GM19239 (cell line): ENCODE results near the gene STX19.
"Not testable (repeated sequence)": the region's sequence is repeated elsewhere in the genome, so short reads cannot be mapped to it uniquely, and the experiment has no call there.

Experiments used
- DNase-seq: peaks from one replicate; pipeline ENCODE4 v3.0.0; 2011; ENCODE audit warnings: low spot score; ENCODE audit not compliant: insufficient read length
- FAIRE-seq: peaks from 2 replicates; lab custom pipeline; 2011; peaks lifted over from hg19 to GRCh38; lab: Jason Lieb, UNC

The STX19 gene, protein sequence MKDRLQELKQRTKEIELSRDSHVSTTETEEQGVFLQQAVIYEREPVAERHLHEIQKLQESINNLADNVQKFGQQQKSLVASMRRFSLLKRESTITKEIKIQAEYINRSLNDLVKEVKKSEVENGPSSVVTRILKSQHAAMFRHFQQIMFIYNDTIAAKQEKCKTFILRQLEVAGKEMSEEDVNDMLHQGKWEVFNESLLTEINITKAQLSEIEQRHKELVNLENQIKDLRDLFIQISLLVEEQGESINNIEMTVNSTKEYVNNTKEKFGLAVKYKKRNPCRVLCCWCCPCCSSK

DNA sequence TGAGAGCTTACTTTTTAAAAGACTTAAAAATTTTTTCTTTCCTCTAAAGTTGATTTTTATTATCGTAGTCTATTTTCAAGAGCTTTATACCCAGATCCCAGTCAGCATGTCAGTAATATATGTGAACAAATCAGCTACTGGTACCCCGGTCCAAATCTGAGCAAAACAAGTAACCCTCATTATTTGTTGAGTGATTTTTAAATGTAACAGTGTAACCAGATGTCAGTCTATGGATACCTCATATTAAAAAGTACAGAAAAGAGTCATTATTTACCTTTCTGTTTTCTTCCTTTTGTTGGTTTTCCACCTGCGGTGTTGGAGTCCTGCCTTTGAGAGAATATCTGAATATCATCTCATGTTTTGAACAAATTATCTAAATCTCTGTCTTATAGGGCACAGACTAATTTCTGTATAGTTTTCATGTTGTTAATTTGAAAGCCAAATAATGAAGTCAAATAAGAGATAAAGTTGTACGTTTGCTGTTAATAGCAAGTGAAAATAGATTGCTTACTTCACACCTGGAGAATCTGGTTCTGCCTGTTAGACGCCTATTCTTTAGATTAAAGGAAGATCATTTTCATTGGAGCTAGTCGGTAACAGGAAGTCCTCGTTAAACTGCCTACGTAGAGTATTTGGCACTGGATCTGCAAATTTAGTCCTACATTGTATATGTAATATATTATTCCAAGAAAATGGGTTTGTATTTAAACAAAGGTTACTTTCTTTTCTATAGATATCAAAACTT, at the start of gene STX19:
Gene STX19, minus strand, starts transcription at position 505 of the 745 bp plus-strand sequence. CDS start 13,328 bp downstream, outside the sequence.
- DNase-seq (no peak), FAIRE-seq (no peak)

DNA sequence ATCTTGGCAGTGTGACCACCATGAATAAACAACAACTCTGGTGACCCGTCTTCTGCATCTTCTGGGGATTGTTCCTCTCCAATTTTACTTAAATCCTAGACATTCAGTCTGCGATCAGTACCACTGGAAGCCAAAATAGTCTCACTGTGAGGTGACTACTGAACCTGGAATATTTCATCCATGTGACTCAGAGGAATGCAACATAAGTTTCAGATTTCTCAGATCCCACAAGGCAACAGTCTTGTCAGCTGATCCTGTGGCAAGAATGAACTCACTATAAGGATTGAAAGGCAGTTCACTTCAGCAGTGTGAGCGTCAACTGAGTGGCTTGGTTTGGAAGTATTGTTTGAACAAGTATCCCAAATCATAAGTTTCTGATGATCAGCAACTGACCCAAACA, 47.7 kb upstream of the STX19 start:
- DNase-seq (no peak), FAIRE-seq (no peak)

DNA sequence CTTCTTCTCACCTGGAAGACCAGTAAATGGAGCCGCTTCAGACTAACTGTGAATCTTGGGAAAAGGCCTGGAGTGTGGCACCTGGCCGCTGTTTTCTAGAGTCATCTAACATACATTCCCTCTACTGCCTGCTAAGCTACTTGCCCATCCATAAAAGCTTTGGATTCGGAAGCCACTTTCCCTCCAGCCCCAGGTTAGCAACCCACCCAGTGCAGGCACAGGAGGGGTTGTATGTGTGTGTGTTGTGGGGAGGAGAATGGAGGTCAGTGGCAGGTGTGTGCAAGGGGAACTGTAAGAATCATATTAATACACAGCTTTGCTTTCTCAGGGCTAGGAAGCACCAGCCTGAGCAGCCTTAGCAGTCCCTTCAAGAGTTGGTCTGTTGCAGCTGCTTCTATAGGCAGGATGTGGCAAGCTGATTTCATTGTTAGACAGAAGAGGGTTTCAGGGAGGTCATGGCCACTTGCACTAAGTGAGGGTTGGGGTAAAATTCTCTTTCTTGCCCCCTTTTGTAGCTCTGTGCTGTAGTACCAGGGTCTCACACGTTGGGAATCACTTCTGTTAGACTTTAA, 43.4 kb upstream of the STX19 start:
- no peak for FAIRE-seq
- no peak for DNase-seq

DNA sequence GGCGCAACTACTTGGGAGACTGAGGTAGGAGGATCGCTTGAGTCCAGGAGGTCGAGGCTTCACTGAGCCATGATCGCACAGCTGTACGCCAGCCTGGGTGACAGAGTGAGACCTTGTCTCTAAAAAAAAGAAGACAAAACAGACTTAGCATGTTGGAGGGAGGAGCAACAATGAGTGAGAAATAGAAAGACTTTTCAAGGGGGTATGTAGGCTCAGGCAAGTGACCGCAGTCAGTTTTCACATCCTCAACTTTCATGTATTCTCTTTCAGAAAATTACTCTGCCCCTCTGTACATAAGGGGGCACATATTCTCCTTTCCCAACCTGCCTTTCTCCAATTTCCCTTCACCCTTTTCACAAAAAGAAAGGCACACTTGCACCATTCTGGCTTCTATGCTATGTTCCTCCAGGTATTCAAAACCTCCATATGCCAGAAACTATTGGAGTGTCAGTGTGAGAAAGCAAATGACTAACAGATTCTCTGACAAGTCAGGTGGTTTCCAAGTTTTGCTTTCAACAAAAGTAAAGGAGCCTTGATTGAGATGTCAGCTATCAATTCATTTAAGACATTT, 42.0 kb upstream of the STX19 start:
- FAIRE-seq = no peak
- DNase-seq = no peak

DNA sequence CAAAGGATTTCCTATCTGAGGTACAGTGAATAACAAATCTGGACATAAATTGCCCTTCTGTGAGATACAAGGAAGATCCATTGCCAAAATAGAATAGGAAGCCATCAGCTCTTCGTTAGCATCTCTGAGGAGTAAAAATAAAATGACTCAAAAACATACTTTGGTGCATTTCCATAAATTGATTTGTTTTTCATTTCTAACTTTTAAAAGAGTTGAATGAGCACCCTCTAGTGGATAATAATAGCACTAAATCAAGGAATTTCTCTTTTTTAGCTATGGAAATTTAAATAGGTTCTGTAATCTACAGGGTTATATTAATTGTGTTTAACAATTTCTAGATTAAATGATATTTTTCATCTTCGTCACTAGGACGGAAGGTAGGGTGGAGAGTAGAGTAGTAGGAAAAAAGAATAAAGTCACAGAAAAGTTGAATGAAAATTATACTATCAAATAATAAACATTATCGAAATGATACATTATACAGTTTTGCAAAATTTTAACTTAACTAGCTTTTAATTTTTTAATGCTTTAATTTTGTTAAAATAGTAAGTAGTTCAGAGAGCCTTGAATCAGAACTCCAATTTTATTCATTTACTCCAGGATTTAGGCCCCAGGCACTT, 40.9 kb upstream of the STX19 start:
- DNase-seq (no peak), FAIRE-seq (no peak)

DNA sequence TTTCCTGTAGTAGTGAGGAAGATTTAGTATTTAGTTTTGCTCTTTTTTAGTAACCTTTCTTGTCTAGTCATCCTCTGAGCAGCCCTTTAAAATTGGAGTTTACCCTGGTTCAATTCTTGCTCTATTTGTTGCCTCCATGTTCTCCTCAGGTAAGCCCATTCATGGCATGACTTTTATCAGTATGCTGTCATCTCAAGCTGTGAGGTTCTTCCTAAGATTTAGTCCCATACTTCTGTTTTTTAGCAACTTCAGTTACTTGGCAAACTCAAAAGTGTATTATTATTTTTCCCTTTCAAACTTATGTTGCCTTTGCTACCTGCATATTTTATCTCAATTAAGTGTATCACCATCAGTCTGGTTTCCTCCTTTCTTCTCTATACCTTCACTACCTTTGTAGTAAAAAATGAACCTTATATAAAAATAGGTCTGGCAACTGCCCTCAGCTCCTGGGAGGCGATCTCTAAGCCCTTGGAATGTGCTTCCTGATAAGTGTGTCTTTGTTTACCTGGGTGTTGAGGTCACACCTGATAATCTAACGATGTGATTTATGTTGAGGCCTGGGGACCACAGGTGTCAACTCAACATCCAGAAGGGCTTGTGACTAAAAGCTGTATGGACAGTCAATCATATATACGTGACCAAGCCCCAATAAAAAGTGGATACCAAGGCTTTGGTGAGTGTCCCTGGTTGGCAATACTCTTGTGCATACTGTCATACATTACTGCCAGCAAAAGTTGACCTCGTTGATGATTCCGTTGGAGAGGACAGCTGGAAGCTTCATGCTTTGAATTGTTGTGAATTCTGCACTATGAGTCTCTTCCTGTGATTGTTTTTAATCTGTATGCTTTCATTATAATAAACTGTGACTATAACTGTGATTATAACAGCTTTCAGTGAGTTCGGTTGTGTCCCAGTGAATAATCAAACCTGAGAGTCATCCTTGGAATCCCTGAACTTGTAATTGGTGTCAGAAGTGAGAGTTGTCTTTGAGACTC, 38.4 kb upstream of the STX19 start:
- FAIRE-seq (no peak), DNase-seq (no peak)

DNA sequence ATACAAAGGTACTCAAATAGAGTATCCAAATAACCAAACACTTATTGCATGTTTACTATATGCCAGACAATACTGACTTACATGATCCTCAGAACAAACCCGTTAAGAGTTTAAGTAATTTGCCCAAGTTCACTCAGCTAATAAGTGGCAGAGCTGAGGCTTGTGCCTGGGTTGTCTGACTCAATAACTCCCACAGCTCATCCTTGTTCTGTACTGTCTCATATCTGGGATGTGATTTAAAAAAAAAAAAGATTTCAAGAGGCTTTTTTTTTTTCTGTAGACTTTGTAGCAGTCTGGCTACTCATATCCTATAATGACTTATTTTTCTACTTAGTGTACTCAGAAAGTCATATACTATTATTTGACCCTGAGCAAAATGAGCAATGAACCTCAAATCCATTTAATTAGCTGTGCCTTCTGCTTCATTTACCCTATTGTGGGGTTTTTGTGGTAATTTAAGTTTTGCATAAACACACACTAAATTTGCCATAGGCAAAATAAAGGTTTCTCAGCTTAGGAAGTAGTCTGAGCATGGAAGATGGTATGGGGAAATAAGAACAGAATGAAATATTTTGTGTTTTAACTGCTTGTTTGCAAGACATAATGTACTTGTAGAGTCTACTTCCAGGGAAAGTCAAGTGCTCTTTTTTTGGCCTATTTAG, 37.6 kb upstream of the STX19 start:
- DNase-seq (no peak), FAIRE-seq (no peak)

DNA sequence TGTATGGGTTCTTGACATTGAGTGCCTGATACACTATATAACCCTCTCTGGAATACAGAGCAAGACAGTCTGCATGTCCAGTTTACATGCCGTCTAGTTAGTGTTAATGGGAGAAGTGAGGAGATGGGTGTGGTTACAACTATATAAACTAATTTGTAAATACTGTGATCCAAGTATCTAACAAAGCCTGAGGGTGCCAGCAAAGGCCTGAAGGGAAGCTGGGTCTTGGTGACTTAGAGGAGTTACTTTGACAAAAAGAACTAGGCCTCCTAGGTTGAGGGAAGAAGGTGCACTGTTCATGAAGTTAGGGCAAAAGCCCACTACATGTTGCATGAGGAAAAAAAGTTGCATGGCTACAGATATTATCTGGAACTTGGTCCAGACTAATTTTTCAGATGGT, 36.7 kb upstream of the STX19 start:
- FAIRE-seq (peak; percentile 8), DNase-seq (no peak)

DNA sequence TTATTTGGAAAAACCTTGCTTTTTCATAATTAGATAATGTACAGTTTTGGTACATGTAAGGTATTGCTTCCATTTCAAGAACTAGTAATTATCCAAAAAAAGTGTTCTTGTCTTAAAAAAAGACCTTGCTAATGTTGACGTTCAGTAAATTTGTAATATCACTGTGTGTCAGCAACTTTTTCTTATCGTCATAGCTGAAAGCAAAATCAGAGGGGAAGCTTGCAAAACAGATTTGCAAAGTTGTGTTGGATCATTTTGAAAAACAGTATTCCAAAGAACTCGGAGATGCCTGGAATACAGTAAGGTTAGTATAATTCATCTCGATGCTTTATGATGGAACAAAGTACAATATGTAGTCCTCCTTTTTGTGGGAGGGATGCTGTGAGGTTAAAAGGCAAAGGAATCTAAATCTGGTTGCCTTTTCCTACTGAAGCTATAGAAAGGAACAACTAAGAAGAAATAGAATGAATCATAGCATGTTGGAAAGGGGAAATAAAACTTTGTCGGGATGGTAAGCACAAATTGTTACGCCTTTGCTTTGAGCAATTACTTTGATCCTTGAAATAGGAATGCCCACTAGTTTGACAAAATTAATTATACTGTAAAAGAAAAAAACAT, 36.0 kb upstream of the STX19 start:
- FAIRE-seq (no peak), DNase-seq (no peak)

DNA sequence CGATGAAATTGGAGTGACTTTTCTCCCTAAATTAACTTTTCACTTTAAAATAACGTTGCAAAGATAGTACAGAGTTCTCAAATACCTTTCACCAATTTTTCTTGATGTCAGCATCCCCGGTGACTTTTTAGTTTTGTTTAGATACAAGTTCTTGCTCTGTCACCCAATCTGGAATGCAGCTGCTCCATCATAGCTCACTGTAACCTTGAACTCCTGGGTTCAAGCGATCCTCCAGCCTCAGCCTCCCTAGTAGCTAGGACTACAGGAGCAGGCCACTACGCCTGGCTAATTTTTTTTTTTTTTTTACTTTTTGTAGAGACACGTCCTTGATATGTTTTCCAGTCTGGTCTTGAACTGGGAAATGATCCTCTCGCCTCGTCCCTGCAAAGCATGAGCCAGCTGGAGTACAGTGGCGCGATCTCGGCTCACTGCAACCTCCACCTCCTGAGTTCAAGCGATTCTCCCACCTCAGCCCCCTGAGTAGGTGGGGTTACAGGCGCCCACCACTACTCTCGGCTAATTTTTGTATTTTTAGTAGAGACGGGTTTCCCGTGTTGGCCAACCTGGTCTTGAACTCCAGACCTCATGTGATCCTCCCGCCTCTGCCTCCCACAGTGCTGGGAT, 35.2 kb upstream of the STX19 start:
- DNase-seq (no peak), FAIRE-seq (no peak)

DNA sequence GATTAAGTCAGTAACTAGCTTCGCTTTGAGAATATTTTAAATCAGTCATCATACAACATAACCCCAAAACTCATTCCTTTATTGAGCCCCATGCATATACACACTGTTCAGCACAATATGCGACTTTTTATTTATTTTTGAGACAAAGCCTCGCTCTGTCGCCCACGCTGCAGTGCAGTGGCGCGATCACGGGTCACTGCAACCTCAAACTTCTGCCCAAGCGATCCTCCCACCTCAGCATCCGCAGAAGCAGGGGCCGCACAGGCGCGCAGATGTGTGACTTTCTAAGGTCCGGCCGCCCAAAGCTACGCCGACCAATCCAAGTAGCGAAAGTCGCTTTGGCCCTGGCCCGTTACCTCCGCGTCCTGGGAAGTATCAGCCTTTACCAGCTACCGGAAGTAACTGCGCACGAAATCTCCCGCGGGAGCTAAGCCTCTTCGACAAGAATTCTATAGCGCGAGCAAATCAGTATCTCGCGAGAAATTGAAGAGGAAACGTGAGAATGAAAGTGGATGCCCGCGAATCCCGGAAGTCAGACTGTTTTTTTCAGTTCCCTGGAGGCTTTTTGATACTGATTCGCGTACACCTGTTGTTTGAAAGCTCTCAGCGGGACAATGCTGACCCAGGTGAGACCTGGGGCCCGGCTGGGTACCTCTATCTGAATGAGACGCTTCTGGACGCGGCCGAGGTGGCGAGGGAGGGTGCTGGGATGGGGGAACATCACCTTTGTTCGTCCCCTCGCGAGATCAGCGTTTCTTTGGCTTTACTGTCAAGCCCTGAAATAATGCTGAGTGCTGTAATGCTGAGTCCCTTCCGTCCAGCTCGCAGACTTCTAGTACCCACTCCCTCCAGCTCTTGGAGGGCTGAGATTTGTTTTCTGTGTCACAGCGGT, 34.4 kb upstream of the STX19 start, which contains the start of the genes DHFR2 and NSUN3:
Gene DHFR2, minus strand, starts transcription at position 404 of the 892 bp plus-strand sequence. CDS start 1,405 bp downstream, outside the sequence.
Gene NSUN3, plus strand, starts transcription at position 549 of the 892 bp plus-strand sequence. Its CDS starts 66 bp downstream, at position 615.
- peak; percentile 46 for DNase-seq
- peak; percentile 95 for FAIRE-seq

DNA sequence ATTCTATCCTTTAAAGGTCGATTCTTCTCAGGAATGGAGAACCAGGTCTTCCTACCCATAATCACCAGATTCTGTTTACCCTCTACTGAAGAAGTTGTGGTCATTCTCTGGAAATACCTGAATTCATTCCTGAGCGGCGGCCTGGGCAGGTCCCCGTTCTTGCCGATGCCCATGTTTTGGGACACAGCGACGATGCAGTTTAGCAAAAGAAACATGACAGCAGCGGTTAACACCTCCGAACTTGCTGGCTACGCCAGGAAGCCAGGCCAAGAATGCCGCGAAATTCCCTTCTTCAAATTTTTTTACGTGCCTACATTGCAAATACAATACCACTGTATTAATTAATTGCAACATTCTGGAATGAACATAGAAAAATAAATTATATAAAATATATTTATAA, 32.9 kb upstream of the STX19 start:
- DNase-seq (no peak), FAIRE-seq (peak; percentile 11)

DNA sequence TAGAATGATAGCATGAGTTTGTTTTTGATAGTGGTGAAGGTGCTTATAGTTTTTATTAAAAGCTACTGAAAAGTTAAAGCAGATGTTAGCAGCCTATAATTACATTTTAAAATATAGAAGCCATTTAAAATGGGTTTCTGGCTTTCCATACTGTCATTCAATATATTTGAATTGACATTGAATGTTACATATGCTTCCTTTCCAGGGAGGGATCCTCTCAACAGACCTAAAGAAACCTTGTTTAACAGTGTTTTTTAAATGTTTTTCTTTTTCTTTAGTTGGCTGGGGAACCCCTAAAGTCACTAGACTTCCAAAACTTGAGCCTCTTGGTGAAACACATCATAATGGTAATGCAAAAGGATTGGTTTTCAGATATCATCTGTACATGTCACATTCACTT, 22.1 kb upstream of the STX19 start:
- FAIRE-seq = no peak

DNA sequence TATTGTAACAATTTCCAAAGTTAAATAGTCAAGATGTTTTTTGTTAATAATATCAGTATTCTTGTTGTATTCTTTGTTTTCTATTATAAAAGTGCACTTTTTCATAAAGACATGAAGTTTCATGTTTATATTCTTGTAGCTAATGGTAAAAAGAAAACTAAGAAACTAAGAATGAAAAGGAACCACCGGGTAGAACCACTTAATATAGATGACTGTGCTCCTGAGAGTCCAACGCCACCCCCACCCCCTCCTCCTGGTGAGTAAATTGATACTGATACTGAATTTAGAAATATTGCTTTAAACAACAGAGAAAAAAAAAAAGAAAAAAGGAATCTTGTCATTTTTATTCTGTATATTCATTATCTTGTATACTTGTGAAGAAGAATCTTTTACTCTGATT, 20.9 kb upstream of the STX19 start:
- DNase-seq (no peak), FAIRE-seq (no peak)

More for the DNA sequence above, 22.1 kb upstream of the STX19 start:
- DNase-seq = no peak

DNA sequence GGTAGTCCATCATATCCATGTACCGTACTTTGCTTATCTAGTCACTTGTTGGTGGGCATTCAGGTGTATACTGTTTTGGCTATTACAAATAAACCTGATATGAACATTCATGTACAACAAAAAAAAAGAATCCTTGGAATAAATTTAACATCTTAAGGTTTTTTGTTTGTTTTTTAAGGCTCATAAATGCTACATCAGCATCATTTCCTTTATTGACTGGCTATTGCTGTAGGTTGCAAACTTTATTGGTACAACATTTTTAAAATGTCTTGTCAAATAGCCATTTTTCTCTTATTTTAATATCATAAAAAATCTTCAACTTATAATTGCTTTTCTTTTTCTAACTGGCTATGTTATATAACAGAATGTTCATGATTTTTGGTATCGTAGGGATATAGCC, 18.1 kb upstream of the STX19 start:
- FAIRE-seq (no peak), DNase-seq (no peak)

DNA sequence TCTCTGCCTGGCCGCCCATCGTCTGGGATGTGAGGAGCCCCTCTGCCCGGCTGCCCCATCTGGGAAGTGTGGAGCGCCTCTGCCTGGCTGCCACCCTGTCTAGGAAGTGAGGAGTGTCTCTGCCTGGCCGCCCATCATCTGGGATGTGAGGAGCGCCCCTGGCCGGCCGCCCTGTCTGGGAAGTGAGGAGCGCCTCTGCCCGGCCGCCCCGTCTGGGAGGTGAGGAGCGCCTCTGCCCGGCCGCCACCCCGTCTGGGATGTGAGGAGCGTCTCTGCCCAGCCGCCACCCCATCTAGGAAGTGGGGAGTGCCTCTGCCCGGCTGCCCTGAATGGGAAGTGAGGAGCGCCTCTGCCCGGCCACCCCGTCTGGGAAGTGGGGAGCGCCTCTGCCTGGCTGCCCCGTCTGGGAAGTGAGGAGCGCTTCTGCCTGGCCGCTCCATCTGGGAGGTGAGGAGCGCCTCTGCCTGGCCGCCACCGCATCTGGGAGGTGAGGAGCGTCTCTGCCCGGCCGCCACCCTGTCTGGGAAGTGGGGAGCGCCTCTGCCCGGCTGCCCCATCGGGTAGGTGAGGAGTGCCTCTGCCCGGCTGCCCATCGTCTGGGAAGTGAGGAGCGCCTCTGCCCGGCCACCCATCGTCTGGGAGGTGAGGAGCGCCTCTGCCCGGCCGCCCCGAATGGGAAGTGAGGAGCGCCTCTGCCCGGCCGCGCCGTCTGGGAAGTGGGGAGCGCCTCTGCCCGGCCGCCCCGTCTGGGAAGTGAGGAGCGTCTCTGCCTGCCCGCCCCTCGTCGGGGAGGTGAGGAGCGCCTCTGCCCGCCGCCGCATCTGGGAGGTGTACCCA, 15.9 kb upstream of the STX19 start:
- DNase-seq, FAIRE-seq: not testable (repeated sequence)
